Progenitor cell of endocrine pancreas (in vitro differentiated cells): ENCODE data around the gene TNFSF9. TPM values are rescaled to one million over a fixed set of nuclear protein-coding genes. Genes with fewer than 3 reads are reported as not detected.
"Not testable (repeated sequence)": the region's sequence is repeated elsewhere in the genome, so short reads cannot be mapped to it uniquely, and the experiment has no call there.

Source experiments
- DNase-seq: peaks from one replicate; pipeline ENCODE4 v3.0.0; 2021; ENCODE audit warnings: low spot score; ENCODE audit not compliant: unreplicated experiment
- H3K27ac Mint-ChIP-seq: 2 replicates; pipeline ENCODE4 v1.8.0; 2021; ENCODE audit warnings: mild to moderate bottlenecking, moderate library complexity, mixed read lengths
- H3K27me3 Mint-ChIP-seq: 2 replicates; pipeline ENCODE4 v1.8.0; 2021; ENCODE audit warnings: mixed read lengths
- H3K36me3 Mint-ChIP-seq: 2 replicates; pipeline ENCODE4 v1.8.0; 2022; ENCODE audit warnings: mixed read lengths; ENCODE audit not compliant: insufficient read depth
- H3K4me1 Mint-ChIP-seq: 2 replicates; pipeline ENCODE4 v1.8.0; 2021; ENCODE audit warnings: low read depth, mixed read lengths
- H3K4me3 Mint-ChIP-seq: 2 replicates; pipeline ENCODE4 v1.8.0; 2021; ENCODE audit warnings: low read depth, mild to moderate bottlenecking, moderate library complexity, mixed read lengths
- H3K9me3 Mint-ChIP-seq: 2 replicates; pipeline ENCODE4 v1.8.0; 2021; ENCODE audit warnings: low read depth, mixed read lengths
- total RNA-seq: library from RNA; stranded (reverse); gene quantifications from 2 replicates; pipeline ENCODE4 v1.2.1, GENCODE V29; 2021
- TF ChIP-seq, protein P1 (sequence below): fragments of 200-600 bp; sonication (generic); IDR thresholded peaks from one replicate; pipeline ENCODE4 v1.5.0; 2021; ENCODE audit warnings: antibody characterized with exemption, mild to moderate bottlenecking; ENCODE audit not compliant: unreplicated experiment

The TNFSF9 gene
- total RNA-seq, 1 donor from 2014 or later = not detected

DNA sequence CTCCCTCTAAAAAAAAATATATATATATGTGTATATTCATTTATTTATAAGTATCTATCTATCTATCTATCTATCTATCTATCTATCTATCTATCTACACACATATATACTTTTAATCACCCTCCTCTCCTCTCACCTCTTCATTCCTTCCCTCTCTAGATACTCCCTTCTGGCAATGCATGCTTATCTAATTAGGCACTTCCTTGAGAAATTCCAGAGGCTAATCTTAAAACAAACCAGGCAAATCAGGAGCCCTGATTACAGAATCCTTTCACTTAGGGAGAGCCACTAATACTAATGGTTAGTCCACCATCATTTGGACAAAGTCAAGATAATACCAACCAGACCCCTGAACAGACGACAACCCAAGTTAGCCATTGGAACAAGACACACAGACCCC, 42.5 kb downstream of the TNFSF9 start:
- TF ChIP-seq, protein P1, sequence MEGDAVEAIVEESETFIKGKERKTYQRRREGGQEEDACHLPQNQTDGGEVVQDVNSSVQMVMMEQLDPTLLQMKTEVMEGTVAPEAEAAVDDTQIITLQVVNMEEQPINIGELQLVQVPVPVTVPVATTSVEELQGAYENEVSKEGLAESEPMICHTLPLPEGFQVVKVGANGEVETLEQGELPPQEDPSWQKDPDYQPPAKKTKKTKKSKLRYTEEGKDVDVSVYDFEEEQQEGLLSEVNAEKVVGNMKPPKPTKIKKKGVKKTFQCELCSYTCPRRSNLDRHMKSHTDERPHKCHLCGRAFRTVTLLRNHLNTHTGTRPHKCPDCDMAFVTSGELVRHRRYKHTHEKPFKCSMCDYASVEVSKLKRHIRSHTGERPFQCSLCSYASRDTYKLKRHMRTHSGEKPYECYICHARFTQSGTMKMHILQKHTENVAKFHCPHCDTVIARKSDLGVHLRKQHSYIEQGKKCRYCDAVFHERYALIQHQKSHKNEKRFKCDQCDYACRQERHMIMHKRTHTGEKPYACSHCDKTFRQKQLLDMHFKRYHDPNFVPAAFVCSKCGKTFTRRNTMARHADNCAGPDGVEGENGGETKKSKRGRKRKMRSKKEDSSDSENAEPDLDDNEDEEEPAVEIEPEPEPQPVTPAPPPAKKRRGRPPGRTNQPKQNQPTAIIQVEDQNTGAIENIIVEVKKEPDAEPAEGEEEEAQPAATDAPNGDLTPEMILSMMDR = no peak
- no peak for DNase-seq
- Mint-ChIP-seq H3K4me1 (no peaks in the 10 kb centered on the region), H3K27me3 (no peaks in the 10 kb centered on the region), H3K27ac (no peak overlapping the region), H3K4me3 (no peak overlapping the region), H3K9me3 (peaks cover 8% of the 10 kb centered on the region), H3K36me3 (no peaks in the 10 kb centered on the region)

DNA sequence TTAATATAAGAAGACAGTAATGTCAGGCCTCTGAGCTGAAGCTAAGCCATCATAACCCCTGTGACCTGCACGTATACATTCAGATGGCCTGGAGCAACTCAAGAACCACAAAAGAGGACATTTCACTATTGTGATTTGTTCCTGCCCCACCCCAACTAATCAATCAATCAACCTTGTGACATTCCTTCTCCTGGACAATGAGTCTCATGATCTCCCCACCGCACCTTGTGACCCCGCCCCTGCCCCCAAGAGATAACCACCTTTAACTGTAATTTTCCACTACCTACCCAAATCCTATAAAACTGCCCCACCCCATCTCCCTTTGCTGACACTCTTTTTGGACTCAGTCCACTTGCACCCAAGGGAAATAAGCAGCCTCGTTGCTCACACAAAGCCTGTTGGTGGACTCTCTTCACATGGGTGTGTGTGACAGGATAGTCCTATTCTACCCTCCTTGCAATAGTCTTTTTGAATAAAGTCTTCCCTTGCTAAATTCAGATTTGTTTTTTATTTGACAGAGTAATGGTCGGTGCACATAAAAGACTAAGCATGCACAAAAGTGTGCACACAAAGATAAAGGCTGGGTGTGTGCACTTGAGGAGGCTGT, 46.1 kb downstream of the TNFSF9 start:
- Mint-ChIP-seq H3K4me1 (no peaks in the 10 kb centered on the region), H3K4me3 (no peak overlapping the region), H3K27me3 (peaks cover 6% of the 10 kb centered on the region), H3K36me3 (no peaks in the 10 kb centered on the region), H3K9me3 (peaks cover 9% of the 10 kb centered on the region), H3K27ac (no peak overlapping the region)
- no peak for DNase-seq
- TF ChIP-seq, protein P1 = no peak

DNA sequence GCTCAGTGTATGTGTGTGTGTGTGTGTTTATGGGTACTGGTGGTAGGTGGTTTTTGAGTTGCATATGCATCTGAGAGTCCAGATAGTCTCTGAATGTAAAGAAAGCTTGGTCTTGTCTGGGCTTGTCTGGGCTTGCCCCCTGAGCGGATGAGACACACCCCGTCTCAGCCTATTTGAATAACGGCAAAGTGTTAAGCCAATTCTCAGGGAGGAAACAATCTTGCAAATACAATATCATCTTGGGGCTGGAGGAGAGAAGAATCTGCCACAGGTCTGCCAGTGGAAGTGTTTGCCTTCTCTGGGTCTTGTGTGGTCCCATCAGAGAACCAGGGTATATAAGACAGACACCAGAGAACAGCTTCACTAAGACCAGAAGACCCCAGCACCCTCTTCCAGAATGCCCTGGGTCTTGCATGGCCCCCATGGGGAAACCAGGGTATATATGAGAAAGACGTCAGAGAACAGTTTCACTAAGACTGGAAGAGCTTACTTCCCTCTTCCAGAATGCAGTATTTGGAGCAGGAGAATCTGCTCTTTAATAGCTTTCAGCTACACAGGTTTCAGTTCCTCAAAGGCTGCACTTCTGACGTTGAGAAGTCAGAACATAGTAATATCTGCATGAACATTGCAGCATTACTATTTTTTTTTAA, 46.8 kb downstream of the TNFSF9 start:
- Mint-ChIP-seq H3K4me3 (no peak overlapping the region), H3K9me3 (peaks cover 9% of the 10 kb centered on the region)
- DNase-seq = no peak

DNA sequence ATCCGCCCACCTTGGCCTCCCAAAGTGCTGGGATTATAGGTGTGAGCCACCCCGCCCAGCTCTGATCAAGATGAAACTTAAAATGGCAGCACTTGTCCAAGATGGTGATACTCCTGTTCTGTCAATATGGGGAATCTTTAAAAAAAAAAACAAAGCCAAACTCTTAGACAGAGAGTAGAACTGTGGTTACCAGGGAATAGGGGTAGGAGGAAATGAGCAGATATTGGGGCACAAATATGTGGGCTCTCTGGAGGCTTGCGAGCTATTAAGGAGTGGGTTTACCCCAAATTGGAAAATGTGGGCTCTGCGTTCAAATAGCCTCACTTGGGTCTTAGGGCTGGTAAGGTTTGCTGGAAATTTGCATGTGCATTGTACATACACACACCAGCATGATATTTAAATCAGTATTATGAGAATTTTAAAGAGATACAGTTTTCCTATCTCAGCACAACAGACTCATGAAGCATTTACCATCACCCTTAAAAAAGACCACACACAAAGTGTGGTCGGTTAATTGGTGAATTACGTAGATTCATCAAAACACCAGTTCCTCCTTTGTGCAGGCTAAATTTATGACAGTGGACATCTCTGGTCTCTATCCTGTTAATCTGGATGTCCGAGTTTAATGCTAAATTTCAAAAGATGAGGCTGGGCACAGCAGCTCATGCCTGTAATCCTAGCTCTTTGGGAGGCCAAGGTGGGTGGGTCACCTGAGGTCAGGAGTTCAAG, 48.8 kb downstream of the TNFSF9 start:
- Mint-ChIP-seq H3K27me3 (peaks cover 15% of the 10 kb centered on the region), H3K27ac (no peak overlapping the region), H3K4me3 (no peak overlapping the region), H3K4me1 (no peaks in the 10 kb centered on the region), H3K9me3 (peaks cover 9% of the 10 kb centered on the region), H3K36me3 (no peaks in the 10 kb centered on the region)
- TF ChIP-seq, protein P1 = no peak
- DNase-seq = no peak

More for the DNA sequence above, 46.8 kb downstream of the TNFSF9 start:
- H3K27me3 Mint-ChIP-seq = peaks cover 6% of the 10 kb centered on the region
- H3K27ac Mint-ChIP-seq = no peak overlapping the region
- TF ChIP-seq, protein P1 = no peak
- no peaks in the 10 kb centered on the region for H3K4me1 Mint-ChIP-seq
- no peaks in the 10 kb centered on the region for H3K36me3 Mint-ChIP-seq

DNA sequence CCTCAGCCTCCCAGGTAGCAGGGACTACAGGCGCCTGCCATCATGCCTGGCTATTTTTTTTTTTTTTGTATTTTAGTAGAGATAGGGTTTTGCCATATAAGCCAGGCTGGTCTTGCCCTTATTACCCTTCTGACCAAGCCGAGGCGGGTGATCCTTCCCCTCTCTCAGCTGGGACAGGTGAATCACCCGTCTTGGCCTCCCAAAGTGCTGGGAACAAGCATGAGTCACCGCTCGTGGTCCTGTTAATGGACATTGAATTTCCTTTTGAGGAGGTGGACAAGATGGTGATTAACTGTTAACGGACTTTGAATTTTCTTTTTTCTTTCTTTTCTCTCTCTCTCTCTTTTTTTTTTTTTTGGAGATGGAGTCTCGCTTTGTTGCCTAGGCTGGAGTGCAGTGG, 49.5 kb downstream of the TNFSF9 start:
- H3K4me1 Mint-ChIP-seq = no peaks in the 10 kb centered on the region
- H3K36me3 Mint-ChIP-seq = no peaks in the 10 kb centered on the region
- TF ChIP-seq, protein P1 = no peak
- no peak for DNase-seq
- H3K4me3 Mint-ChIP-seq = no peak overlapping the region
- H3K27ac Mint-ChIP-seq = no peak overlapping the region
- H3K27me3 Mint-ChIP-seq = peaks cover 20% of the 10 kb centered on the region
- peaks cover 9% of the 10 kb centered on the region for H3K9me3 Mint-ChIP-seq

DNA sequence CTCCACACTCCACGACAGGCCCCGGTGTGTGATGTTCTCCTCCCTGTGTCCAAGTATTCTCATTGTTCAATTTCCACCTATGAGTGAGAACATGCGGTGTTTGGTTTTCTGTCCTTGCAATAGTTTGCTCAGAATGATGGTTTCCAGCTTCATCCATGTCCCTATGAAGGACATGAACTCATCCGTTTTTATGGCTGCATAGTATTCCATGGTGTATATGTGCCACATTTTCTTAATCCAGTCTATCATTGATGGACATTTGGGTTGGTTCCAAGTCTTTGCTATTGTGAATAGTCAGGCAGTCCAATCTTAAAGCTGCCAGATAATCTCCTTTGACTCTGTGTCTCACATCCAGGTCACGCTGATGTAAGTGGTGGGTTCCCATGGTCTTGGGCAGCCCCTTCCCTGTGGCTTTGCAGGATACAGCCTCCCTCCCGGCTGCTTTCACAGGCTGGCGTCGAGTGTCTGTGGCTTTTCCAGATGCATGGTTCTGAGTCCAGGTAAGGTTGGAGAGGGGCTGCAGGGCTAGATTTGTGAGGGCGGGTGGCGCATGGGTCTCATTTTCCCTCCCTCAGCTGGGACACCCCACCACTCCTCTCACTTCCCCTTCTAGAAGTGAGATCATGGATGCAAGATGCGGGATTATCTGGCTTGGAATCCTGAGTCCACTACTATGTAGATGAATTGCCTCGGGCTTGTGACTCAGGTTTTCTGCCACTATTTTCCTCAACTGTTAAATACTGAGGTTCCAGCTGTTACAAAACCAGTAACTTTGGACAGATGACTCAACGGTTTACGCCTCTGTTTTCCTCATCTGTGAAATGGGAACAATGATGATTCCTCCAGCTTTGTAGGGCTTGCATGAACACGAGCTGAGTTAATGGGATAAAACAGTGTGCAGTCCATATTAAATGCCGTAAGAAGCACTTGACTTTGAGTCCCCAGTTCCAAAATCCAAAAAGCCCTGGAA, 52.0 kb downstream of the TNFSF9 start:
- not testable (repeated sequence) for H3K36me3 Mint-ChIP-seq, H3K4me1 Mint-ChIP-seq, H3K4me3 Mint-ChIP-seq, H3K27ac Mint-ChIP-seq, H3K9me3 Mint-ChIP-seq, DNase-seq
- peaks cover 45% of the 10 kb centered on the region for H3K27me3 Mint-ChIP-seq
